Hepatic stellate cell (primary cell): ENCODE measurements around the gene RAB37.

Experiments used
- DNase-seq: peaks from one replicate; pipeline ENCODE4 v3.0.0; 2011; ENCODE audit warnings: low spot score

Gene RAB37, protein sequence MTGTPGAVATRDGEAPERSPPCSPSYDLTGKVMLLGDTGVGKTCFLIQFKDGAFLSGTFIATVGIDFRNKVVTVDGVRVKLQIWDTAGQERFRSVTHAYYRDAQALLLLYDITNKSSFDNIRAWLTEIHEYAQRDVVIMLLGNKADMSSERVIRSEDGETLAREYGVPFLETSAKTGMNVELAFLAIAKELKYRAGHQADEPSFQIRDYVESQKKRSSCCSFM

DNA sequence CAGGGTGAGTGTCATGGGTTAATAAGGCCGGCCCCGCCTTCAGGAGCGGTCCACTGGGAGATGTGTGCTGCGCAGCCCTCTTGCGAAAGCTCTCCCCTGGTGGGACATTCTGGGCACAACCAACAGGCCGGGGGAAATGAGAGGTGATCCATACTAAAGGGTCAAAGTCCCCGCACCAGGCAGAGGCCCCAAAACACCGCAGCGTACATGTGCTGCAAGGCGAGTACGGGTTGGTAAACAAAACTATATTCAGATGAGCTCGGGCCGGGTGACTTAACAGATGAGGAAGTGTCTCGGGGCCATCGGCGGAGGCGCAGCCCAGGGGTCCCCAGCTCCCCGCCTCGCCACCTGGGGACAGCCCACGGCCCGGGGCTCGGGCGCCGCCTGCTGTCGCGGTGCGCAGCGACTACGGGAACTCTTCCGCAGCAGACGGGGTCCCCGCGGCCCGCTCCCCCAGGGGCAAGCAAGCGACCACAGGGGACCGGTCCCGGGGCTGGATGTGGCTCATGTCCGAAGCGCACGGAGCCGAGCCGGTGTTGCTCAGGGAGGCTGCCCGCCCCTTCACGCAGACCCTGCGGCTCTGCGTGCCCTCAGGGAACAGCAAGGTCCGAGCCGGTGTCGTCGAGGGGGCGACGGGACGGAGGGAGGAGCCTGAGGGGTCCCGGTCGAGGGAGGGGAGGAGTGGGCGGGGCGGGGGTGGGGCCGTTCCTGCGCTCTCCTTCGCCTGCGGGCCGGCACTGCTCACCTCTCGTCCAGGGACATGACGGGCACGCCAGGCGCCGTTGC, at the start of gene RAB37:
Gene RAB37, plus strand, starts transcription at position 744 of the 786 bp plus-strand sequence. Its CDS starts 17 bp downstream, at position 761.
- no peak for DNase-seq

- no peak for DNase-seq
Measured at GRCh38 chr17:74687886-74688285, 49.2 kb upstream of the RAB37 start.

DNA sequence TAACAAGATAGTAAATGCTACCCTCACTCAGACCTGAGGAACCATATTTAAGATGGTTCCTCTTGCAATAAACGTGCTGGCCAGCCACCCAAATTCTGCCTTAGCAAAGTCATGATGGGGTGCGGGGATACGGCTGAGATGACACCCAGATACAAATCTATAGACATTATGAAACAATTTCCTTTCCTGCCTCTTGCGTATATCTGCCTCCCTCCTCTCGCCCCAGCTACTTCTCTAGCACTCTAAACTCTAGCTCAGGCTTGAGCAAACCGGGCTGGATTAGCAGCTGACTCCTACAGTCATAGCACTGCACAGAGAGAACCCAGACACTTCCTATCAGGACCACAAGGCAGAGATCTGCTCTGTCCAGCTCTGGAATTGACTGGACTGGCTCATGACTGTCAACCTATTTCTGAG, 46.6 kb upstream of the RAB37 start:
- no peak for DNase-seq

DNA sequence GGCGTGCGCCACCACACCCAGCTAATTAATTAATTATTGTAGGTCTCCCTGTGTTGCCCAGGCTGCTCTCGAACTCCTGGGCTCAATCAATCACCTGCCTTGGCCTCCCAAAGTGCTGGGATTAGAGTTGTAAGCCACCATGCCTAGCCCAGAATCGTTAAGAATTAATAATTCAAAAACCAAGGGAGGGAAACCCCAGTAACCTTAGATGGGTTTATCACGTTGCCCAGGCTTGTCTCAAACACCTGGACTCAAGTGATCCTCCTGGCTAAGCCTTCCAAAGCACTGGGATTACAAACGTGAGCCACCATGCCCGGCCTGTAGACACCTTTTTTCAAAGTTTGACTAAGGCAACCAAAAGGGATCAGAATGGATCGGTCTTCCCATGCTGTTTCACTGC, 45.9 kb upstream of the RAB37 start:
- no peak for DNase-seq

DNA sequence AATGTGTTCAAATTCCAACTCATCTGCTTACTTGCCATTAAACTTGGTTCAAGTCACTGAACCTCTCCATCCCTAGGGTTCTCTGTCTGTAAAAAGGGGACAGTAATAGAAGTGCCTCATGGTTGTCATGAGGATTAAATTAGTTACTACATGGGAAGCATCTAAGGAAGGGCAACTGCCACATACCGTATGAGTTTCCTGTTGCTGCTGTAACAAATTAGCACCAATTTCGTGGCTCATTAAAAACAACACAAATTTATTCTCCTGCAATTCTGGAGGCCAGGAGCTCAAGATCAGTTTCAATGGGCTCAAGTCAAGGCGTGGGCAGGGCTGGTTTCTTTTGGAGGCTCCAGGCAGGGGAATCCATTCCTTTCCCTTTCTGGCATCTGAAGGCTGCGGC, 43.0 kb upstream of the RAB37 start:
- no peak for DNase-seq

DNA sequence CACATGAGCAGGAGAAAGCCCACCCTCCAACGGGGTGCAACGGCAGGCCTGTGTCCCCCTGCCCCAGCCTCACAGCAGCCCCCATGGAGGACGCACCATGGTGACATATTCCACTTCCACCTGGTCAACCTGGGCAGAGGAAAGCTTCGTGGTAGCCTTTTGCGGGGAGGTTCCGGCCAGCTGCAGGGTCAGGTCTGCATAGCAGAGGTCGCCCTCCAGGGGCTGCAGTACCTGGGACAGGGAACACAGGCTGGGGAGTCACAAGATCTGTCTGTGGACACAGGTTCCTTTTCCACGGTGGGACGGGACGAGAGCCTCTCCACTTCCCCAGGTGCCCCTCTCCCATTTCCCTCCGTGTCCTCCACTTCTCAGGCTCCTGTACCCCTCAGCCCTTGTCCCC, 41.4 kb upstream of the RAB37 start:
- no peak for DNase-seq

GRCh38 chr17:74697515-74697914, 39.5 kb upstream of the RAB37 start:
- no peak for DNase-seq

DNA sequence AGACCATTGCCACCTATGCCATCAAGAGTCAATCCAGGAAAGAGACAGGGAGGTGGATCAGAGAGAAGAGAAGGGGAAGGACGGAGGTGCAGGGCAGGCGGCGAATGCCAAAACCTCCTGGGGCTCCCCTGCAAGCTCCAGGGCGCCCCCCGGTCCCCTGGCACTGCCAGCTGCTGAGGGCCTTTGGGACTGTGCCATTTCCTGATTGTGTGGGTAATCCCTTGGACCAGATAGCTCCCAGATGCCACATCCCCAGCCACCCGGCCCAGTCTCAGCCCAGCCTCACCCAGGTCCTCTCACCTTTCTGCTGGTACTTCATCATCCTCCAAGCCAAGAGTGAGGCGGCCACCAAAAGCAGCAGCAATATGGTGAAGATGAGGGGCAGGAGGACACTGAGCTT, 39.0 kb upstream of the RAB37 start:
- no peak for DNase-seq

DNA sequence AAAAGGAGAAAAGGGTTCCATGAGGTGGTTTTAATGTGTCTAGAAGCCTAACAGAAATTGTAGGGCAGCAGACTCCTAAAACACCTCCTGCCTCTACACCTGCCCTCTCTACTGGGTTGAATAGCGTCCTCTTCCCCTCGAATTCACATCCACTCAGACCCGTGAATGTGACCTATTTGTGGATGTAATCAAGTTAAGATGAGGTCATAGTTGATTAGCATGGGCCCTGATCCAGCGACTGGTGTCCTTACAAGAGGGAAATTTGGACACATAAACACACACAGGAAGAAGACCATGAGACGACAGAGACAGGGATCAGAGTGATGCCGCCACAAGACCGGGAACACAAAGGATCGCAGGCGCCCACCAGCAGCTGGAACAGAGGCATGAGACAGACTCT, 37.8 kb upstream of the RAB37 start:
- DNase-seq: no peak

GRCh38 chr17:74702116-74702871, 34.8 kb upstream of the RAB37 start:
- no peak for DNase-seq

DNA sequence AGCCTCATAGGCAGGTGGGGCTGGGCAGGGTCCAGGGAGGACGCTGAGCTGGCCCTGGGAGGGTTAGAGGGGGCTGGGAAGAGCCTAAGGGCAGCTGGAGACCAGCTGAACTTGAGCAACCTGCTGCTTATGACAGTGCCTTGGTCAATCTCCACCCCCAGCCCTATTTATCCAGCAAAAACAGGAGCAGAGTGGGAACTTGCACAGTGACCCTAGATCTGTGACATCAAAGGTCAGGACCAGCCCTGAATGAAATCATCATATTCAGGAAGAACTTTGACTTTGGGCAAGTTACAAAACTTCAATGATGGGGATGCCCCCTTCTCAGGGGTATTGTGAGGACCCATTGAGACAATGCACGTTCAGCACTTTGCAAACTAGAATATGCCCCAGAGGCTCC, 33.7 kb upstream of the RAB37 start:
- no peak for DNase-seq

DNA sequence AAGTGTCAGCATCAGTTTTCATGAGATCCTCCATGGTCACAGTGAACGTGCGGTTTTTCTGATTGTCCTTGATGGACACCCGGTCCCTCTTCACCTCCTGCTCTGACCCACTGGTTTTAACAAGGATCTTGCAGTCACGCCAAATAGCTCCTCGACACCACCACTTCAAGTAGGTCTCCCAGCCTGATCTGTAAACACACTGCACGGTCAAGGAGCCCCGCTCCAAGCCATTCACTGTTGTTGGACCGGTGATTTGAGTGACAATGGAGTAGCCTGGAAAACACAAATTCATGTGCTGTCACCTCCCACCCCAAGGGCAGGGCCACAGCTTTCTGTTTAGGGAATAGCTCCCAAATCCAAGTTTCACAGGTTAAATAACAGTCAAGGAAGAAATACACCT, 32.5 kb upstream of the RAB37 start:
- no peak for DNase-seq

DNA sequence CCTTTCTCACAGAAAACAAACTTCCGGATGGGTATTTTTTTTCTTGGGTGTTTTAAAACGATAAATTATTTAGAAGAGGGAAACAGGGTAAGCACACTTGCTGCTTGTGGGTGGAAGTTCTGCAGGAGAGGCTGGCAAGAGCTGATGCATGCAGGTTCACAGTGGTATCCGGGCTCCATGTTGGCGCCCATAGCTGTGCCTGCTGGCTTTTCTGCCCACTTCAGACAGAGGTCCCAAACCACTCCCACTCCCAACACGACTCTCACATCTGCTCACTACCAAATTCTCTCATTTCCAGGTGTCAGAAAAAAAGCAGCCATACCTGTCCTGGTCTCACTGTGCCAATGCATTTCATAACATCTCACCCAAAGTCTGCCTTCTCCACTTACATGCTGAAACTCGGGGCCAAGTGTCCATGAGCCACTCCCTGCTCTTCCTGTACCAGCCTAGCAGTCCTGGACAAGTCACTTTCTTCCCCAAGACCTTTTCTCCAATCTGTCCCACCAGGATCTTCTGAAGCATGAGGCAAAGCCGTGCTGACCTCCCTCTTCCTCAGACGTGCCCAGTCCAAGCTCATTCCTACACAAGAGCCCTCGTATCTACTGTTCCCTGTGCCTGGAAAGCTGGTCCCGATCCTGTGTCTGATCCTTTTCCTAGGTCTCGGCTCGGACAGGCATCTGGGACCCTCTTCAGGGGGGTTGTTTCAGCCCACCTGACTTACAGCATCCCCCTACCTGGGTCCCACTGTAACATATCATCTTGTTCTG, 25.8 kb upstream of the RAB37 start:
- no peak for DNase-seq

DNA sequence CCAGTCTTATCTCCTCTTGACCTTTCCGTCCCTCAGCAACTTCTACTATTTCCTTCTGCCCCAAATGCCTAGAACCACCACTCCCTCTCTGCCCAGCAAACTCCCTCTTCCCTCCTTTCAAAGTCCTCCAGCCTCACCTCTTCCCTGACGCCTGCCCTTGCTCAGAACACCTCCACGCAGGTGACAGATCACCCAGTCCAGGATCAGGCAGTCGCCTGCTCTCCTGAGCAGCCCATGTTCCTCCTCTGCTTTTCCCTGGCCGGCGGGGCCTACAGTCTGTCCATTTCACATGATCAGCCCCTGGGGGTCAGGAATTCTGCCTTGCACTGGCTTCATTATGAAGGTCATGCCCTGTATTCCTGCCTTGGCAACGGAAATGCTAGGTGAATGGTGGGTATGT, 24.8 kb upstream of the RAB37 start:
- DNase-seq: no peak

DNA sequence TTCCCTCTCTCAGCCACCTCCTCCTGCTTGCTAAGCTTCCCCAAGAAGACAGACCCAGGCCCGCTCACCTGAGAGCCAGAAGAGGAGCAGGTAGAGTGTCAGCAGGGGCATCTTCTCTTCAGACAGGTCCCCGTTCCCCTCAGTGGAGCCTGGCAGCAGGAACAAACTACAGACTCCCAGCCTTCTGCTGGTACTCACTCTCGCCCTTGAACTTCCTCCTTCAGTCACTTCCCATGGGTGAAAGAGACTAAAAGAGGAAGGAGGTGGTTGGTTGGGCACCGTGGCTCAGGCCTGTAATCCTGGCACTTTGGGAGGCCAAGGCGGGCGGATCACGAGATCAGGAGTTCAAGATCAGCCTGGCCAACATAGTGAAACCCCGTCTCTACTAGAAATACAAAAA, 24.3 kb upstream of the RAB37 start, which contains the start of gene CD300LF:
Gene CD300LF, minus strand, starts transcription at position 168 of the 400 bp plus-strand sequence. Its CDS starts 57 bp downstream, at position 111.
- no peak for DNase-seq

DNA sequence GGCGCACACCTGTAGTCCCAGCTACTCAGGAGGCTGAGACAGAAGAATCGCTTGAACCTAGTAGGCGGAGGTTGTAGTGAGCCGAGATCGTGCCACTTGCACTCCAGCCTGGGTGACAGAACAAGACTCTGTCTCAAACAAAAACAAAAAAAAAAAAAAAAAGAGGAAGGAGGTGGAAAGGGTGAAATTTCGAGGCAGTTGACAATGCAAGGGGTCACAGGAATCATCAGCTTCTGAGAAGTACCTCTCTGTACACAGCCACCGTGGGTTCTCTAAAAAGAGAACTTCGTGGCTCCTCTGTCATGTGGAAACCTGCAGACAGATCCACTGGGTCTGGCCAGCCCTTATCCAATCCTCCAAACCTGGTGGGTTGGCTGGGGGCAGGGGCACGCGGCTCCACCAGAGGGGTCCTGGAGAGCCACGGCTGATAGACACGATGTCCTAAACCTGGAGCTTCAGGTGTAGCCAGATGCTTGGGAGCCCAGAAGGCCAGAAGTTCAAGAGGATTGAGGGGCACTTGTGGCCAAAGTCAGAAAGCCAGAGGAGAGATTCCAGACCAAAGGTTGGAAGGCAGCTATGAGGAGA, 23.8 kb upstream of the RAB37 start:
- no peak for DNase-seq

DNA sequence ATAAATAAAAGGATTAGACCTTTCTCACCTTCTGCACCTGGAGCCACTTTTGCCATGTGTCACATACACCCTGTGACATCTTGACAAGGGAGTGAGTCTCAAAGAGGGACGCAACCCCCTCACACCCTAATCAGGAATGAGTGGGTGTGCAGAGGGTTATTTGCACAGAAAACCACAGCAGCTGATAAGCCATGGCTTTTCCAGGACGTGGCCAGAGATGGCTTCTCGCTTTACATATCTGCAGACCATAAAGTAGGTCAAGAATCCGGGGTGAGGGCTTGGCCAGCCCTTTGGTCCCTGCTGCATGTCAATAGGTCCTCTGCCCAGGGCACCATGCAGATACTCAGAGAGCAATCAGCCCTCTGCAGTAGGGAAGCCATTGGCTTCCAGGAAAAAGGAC, 21.9 kb upstream of the RAB37 start:
- no peak for DNase-seq

DNA sequence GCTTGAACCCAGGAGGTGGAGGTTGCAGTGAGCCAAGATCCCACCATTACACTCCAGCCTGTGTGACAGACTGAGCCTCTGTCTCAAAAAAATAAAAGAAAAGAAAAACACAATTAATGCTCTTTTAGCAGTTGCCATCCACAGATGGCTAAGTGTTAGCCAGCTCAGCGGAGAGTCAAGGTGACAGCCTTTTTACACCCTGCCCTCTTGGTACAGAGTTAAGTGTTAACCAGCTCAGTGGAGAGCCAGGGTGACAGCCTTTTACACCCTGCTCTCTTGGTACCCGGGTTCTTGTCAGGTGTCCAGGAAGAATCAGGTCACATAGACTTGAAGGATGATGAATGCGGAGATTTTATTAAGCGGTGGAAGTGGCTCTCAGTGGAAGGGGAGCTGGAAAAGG, 16.6 kb upstream of the RAB37 start:
- no peak for DNase-seq

GRCh38 chr17:74722782-74723181, 14.3 kb upstream of the RAB37 start:
- DNase-seq: no peak

- no peak for DNase-seq
Measured at GRCh38 chr17:74723891-74724290, 13.2 kb upstream of the RAB37 start.

- DNase-seq: no peak
Measured at GRCh38 chr17:74725111-74725510, 11.9 kb upstream of the RAB37 start.
